HG03432 (cell line): ENCODE data around the gene FSTL4.
"Not testable (repeated sequence)": the region's sequence is repeated elsewhere in the genome, so short reads cannot be mapped to it uniquely, and the experiment has no call there.

ENCODE experiments used
- ATAC-seq: cut with Tn5 transposase; IDR thresholded peaks from one replicate; pipeline ENCODE4 v1.9.1; 2021; ENCODE audit warnings: mild to moderate bottlenecking, moderate library complexity; ENCODE audit not compliant: unreplicated experiment

The FSTL4 gene

DNA sequence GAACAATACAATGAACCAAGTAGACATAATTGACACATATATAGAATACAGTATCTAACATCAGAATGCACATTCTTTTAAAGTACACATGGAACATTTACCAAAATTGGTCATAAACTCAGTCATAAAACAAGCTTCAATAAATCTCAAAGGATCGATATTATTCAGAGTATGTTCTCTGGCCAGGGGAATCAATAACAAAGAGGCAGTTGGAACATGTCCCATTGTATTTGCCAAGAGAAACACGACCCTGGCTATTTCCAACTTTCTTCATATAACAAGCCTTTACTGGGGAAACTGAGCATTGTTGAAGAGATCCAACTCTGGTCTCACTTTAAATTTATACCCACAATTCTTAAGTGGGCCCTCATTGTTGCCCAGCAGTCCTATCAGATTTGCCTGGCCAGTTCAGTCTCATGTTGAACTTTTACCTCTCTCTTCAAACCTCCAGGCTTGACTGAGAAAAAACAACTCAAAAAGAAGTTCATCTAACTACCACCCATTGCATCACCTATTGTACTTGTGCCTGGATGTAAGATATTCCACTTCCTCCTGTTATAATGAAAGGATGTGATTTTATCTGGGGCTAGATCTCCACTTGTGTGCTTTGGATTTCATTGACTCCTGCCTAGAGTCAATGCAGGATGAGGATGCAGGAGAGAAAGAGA lies 398.1 kb downstream of the FSTL4 start:
- ATAC-seq, result no peak

DNA sequence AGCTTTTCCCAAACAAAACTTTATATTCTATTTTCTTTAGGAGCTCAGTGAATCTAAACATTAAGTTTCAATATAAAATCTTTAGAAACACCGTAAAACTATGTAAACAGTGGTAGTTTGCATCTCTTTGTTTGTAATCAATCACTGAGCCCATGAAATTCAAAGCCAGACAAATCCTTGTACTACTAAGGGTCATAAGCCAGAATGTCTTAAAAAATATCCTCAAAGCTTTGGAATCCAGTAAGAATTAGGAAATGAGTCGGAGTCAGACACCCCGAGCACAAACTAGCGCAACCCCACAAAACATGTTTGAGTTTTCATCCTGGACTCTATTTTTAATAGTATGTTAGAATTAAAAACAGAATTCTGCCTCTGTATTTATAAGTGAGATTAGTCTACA lies 406.7 kb downstream of the FSTL4 start:
- no peak for ATAC-seq

GRCh38 chr5:133205204-133205603 lies 407.1 kb downstream of the FSTL4 start:
- ATAC-seq, result no peak

GRCh38 chr5:133203317-133204305 lies 408.7 kb downstream of the FSTL4 start:
- no peak for ATAC-seq

DNA sequence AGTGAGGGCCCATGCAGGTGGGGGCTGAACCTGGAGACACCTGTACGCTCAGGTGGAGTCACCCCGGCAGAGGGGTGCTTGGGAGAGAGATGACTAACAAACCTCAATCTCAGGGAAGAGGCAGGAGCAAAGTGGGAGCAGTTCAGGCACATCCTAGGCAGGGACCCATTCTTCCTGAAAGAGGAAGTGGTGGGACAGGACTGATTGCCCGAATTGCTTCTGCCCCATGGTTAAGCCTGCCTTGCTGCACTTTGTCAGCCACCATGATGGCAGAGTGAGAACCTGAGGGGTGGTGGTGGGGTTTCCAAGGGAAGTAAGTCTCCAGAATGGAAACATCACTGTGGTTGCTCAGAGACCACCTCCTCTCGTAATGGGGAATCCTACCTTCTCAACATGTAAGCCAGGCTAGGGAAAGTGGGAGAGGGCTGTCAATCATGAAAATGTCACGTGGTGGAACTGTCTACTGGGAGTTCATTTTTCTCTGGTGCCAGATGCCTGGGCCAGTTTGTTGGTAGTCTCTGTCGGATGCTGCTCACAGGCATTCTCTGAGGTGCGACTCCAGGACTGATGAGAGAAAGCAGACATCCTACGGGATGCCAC lies 410.2 kb downstream of the FSTL4 start:
- no peak for ATAC-seq

DNA sequence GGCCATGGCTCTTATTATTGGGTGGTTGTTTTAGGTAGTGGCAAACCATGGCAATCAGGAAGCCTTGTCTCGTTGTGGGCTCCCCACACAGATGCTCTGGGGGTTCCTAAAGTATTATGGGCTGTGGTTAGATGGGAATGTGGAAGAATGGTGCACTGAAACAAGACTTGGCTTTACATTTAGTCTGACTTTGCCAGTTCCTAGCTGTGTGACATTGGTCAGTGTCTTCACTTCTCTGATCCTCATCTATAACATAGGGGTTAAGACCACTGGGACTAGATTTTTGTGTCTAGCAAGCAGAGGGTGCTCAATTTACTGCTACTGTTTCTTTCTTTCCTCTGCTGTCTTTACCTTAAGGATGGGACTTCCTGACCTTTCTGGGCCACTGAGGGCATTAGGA lies 411.0 kb downstream of the FSTL4 start:
- ATAC-seq, result no peak

DNA sequence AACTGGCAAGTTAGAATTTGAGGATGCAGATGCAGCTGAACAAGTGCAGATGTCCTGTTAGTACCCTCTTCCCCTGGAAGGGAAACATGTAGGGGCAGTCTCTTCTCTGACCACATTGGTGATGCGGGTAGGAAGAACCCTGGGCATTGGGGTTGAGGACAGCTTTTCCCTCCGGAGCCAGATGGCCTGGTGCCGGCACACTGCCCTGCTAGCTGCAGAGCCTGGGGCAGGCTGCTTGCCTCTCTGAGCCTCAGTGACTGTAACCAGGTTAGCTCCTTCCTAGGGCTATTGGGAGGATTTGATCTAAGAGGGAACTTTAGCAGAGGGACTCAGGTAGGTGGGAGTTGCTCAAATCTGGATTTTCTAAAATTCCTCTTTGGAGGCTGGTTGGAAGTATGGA lies 412.1 kb downstream of the FSTL4 start:
- ATAC-seq, result no peak

DNA sequence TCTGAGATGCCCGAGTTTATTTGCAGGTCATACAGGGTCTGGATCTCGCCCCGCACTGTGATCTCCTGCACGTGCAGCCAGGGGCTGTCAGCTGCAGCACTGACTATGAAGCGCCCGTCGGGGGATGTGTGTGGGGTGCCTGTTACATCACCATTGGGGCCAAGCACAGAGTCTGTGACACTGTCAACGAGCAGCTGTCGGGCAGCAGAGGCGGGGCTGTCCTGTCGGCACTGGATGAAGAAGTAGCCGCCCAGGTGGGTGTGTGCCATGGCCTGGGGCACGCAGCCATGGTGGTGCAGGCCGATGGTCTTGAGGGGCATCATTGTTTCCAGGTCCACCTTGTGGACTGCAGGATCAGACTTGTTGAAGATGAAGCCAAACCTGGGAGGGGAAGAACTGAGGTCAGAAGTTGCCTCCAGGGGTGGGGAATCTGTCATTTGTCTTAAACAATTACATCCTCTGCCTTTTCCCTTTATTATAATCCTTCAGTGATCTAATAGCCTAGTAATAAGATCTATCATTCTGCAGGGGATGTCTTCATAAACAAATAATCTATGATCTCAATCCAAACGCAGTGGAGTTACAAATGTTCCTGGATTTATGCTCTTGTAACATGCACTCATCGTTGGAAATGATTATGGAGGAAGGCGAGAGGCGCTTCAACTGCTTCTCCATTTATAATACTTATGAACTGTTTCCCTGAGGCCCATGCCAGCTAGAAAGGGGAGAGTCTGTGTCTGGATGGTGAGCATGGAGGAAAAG lies 412.7 kb downstream of the FSTL4 start:
- no peak for ATAC-seq

- ATAC-seq, result no peak
Measured at GRCh38 chr5:133198511-133198910, 413.8 kb downstream of the FSTL4 start.

DNA sequence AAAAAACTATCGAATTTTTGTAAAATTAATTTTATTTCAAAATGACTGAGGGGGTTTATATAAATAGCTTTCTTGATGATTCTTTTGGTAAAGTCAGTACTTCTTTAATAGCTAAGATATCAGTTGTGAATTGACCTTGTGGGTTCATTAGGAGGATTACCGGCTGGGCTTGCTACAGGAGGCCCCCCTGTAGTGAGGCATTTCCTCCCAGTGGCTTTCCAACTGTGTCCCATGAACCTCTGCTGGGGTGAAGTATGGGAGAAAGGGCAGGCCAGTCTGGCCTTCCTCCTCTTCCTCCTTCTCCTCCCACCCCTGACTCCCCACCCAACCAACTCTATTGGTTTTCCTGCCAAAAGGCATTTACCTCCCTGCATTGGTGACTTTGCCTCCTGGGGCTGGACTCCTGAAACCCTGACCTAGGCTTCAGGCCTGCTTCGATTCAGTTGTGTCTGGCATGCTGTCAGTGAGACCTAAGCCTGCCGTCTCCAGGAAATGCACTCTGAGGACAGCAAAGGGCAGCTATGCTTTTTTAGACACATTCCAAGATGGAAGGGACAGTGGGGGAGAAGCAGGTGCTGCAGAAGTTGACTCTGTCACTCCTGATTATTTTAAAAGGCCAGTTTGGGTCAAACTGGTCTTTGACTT lies 415.8 kb downstream of the FSTL4 start:
- ATAC-seq, result no peak

DNA sequence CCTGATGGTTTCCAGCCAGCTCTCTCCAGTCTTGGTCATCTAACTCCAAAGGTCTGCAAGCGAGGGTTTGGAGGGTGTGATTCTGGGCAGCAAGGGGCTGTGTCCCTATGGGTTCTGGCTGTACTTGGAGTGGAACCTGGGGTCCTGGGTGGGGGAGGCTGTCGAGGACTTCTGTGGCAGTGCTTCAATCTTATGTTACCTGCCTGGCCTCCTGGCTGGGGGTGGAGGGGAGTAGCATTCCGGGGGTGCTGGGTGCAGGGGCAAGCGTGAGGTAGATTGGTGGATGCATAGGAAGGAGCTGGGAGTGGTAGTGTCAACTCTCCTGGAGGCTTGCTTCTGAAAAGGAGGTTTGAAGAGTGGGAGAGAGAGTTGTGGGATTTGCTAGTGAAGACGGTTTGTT lies 417.1 kb downstream of the FSTL4 start:
- no peak for ATAC-seq

GRCh38 chr5:133193794-133194193 lies 418.5 kb downstream of the FSTL4 start:
- ATAC-seq, result no peak

DNA sequence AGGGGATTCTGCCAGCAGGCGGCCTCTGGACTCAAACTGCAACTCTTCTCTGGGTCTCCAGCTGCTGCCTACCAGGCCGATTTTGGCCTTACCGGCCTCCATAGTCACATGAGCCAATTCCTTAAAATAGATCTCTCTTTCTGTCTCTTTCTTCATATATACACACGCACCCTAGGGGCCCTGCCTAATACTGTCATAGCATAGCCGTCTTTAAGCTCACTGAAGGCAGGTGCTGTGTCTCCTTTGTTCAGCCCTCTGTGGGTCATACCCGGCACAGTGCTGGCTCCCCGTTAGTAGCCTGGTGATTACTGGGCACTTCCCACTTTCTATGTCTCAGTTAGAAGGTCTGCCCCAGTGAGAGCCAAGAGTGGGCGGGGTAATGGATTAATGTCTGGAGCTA lies 419.6 kb downstream of the FSTL4 start:
- no peak for ATAC-seq

GRCh38 chr5:133189881-133190280 lies 422.5 kb downstream of the FSTL4 start:
- ATAC-seq, result no peak

GRCh38 chr5:133179405-133179804 lies 432.9 kb downstream of the FSTL4 start:
- ATAC-seq, result no peak

GRCh38 chr5:133170756-133171387 lies 441.5 kb downstream of the FSTL4 start:
- not testable (repeated sequence) for ATAC-seq

- no peak for ATAC-seq
Measured at GRCh38 chr5:133164759-133165158, 447.6 kb downstream of the FSTL4 start.

GRCh38 chr5:133163839-133164238 lies 448.5 kb downstream of the FSTL4 start:
- no peak for ATAC-seq

GRCh38 chr5:133159543-133159942 lies 452.8 kb downstream of the FSTL4 start:
- no peak for ATAC-seq
